ENCODE data around the gene ZNF3. TPM values are rescaled to one million over a fixed set of nuclear protein-coding genes. Genes with fewer than 3 reads are reported as not detected.
A peak's percentile ranks its signal among the peaks of the same experiment; 100 is the strongest.

The ZNF3 gene
- total and polyA plus RNA-seq, 12 donors, result 13.2 to 47.3 (median 22.4) TPM

GRCh38 chr7:100022621-100023020 is 58.9 kb downstream of the ZNF3 start:
- Histone ChIP-seq H3K9me3 (replicated peaks in 1 of 3) (no peaks in the 10 kb centered on the region), H3K27me3 (no peaks in the 10 kb centered on the region), H3K4me3 (no peak overlapping the region), H3K27ac (peak overlapping the region in 4 of 5 donors; percentile 18 to 68 (median 43)), H3K4me1 (replicated peaks in 1 of 2) (peaks cover 3 to 53% of the 10 kb centered on the region in 2 donors), H3K36me3 (replicated peaks in 1 of 2) (peaks cover 0 to 59% of the 10 kb centered on the region in 2 donors)
- WGBS, 4 donors, result 41 to 65% (median 55%) methylated on average over 5 of the region's 5 CpGs
- TF ChIP-seq POLR2A (IDR thresholded peaks at IDR 0.05) (no peak), CTCF (IDR thresholded peaks at IDR 0.05) (no peak)
- intact Hi-C loops (cut with DNase I), result no loop called here
- DNase-seq, result peak; percentile 35 to 76 (median 58)

DNA sequence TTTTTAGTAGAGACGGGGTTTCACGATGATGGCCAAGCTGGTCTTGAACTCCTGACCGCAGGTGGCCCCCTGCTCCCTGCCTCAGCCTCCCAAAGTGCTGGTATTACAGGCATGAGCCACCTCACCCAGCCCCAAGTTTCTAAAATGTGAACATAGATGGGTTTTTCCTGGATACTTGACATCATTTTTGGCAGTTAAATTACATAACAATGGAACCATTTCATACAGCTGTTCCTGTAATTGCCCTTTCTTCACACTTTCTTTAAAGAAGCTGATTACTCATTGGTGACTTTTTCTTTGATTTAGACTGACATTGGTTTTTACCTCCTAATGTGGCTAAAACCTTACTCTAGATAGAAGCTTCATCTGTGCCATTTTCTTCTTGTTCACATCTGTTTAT is 60.2 kb downstream of the ZNF3 start:
- H3K4me1 ChIP-seq (replicated peaks in 1 of 2), result peaks cover 14 to 66% of the 10 kb centered on the region in 2 donors
- peaks cover 0 to 48% of the 10 kb centered on the region in 2 donors for H3K36me3 ChIP-seq (replicated peaks in 1 of 2)
- no peaks in the 10 kb centered on the region for H3K27me3 ChIP-seq
- H3K9me3 ChIP-seq (replicated peaks in 1 of 3), result no peaks in the 10 kb centered on the region
- peak overlapping the region in 1 of 5 donors; percentile 26 for H3K27ac ChIP-seq
- no peak overlapping the region for H3K4me3 ChIP-seq
- no peak for DNase-seq
- TF ChIP-seq POLR2A (IDR thresholded peaks at IDR 0.05) (no peak), CTCF (IDR thresholded peaks at IDR 0.05) (no peak)
- WGBS, 4 donors, result 91 to 100% (median 93%) methylated on average over 3 of the region's 3 CpGs
- intact Hi-C loops (cut with DNase I), result no loop called here

MicroRNA genes within 50 kb of the gene (microRNA counts, 767-probe panel; counts per million panel counts)
- microRNA hsa-miR-106b-5p (4,722 to 5,838 counts per million in 2 donors), microRNA hsa-miR-25-3p (5,707 to 6,499 counts per million in 2 donors), microRNA hsa-miR-93-5p (5,237 to 5,797 counts per million in 2 donors)

Small RNAs within 50 kb of the gene (microRNA-seq; reads per million reads assigned to microRNA genes)
- 394 to 2,284 (median 813) reads per million in 3 donors for gene MIR106B
- 236 to 365 (median 254) reads per million in 3 donors for gene MIR25
- gene MIR93, result 1,296 to 2,263 (median 1,648) reads per million in 3 donors

Small RNAs within 50 kb of the gene (small RNA-seq; reads per million reads assigned to genes)
- gene MIR106B (15.3 to 24.4 reads per million in 2 donors), gene MIR25 (510 to 673 reads per million in 2 donors), gene MIR93 (40.6 to 60.3 reads per million in 2 donors)

Other genes with a start within 250 kb of the ZNF3 start
- under 1 TPM in 2 of 9 donors, not detected in 7; 0.11 to 0.28 TPM for gene OR2AE1, start 204.7 kb downstream of the ZNF3 start, total RNA-seq
- gene OR2AE1, start 204.7 kb downstream of the ZNF3 start, polyA plus RNA-seq, result not detected
- 10 to 100 TPM; 30.7 to 57.0 (median 37.5) TPM for gene TRIM4, start 162.2 kb downstream of the ZNF3 start, total RNA-seq
- gene TRIM4, start 162.2 kb downstream of the ZNF3 start, polyA plus RNA-seq, result 10 to 100 TPM; 17.2 to 52.9 (median 19.5) TPM
- gene GJC3, start 152.1 kb downstream of the ZNF3 start, total RNA-seq, result under 1 TPM in 1 of 9 donors, not detected in 8; 0.11 TPM
- gene GJC3, start 152.1 kb downstream of the ZNF3 start, polyA plus RNA-seq, result under 1 TPM; 0.27 to 0.40 (median 0.34) TPM
- 1 to 10 TPM in 5 of 9 donors, under 1 TPM in 2, not detected in 2; 0.50 to 3.1 (median 1.8) TPM for gene AZGP1, start 105.7 kb downstream of the ZNF3 start, total RNA-seq
- gene AZGP1, start 105.7 kb downstream of the ZNF3 start, polyA plus RNA-seq, result 10 to 100 TPM in 1 of 3 donors, 1 to 10 TPM in 1, under 1 TPM in 1; 0.88 to 29.7 (median 3.9) TPM
- 100 to 1,000 TPM in 2 of 9 donors, 10 to 100 TPM in 7; 35.2 to 134 (median 57.8) TPM for gene ZKSCAN1, start 66.1 kb downstream of the ZNF3 start, total RNA-seq
- 10 to 100 TPM; 20.3 to 46.6 (median 38.7) TPM for gene ZKSCAN1, start 66.1 kb downstream of the ZNF3 start, polyA plus RNA-seq
- gene ZSCAN21, start 31.9 kb downstream of the ZNF3 start, total RNA-seq, result 10 to 100 TPM in 8 of 9 donors, 1 to 10 TPM in 1; 10.0 to 22.7 (median 14.7) TPM
- 10 to 100 TPM; 11.2 to 14.9 (median 12.5) TPM for gene ZSCAN21, start 31.9 kb downstream of the ZNF3 start, polyA plus RNA-seq
- 100 to 1,000 TPM in 5 of 9 donors, 10 to 100 TPM in 4; 25.5 to 130 (median 101) TPM for gene COPS6, start 7.2 kb upstream of the ZNF3 start, total RNA-seq
- gene COPS6, start 7.2 kb upstream of the ZNF3 start, polyA plus RNA-seq, result 100 to 1,000 TPM; 135 to 194 (median 187) TPM
- gene MCM7, start 19.7 kb upstream of the ZNF3 start, total RNA-seq, result 10 to 100 TPM; 13.6 to 51.0 (median 28.3) TPM
- 10 to 100 TPM; 12.2 to 72.3 (median 52.4) TPM for gene MCM7, start 19.7 kb upstream of the ZNF3 start, polyA plus RNA-seq
- 10 to 100 TPM in 7 of 9 donors, 1 to 10 TPM in 2; 9.6 to 24.0 (median 15.9) TPM for gene AP4M1, start 19.9 kb upstream of the ZNF3 start, total RNA-seq
- gene AP4M1, start 19.9 kb upstream of the ZNF3 start, polyA plus RNA-seq, result 10 to 100 TPM in 2 of 3 donors, 1 to 10 TPM in 1; 9.6 to 30.1 (median 23.5) TPM
- gene TAF6, start 37.6 kb upstream of the ZNF3 start, total RNA-seq, result 100 to 1,000 TPM in 1 of 9 donors, 10 to 100 TPM in 8; 16.0 to 141 (median 70.7) TPM
- 10 to 100 TPM; 41.3 to 69.4 (median 67.9) TPM for gene TAF6, start 37.6 kb upstream of the ZNF3 start, polyA plus RNA-seq
- gene CNPY4, start 37.9 kb upstream of the ZNF3 start, total RNA-seq, result 10 to 100 TPM; 14.0 to 46.5 (median 23.3) TPM
- 10 to 100 TPM; 16.5 to 28.1 (median 27.3) TPM for gene CNPY4, start 37.9 kb upstream of the ZNF3 start, polyA plus RNA-seq
- 1 to 10 TPM; 1.5 to 7.0 (median 3.5) TPM for gene MBLAC1, start 45.2 kb upstream of the ZNF3 start, total RNA-seq
- gene MBLAC1, start 45.2 kb upstream of the ZNF3 start, polyA plus RNA-seq, result 1 to 10 TPM in 2 of 3 donors, under 1 TPM in 1; 0.38 to 4.2 (median 2.7) TPM
- 100 to 1,000 TPM; 104 to 266 (median 151) TPM for gene LAMTOR4, start 67.2 kb upstream of the ZNF3 start, total RNA-seq
- 100 to 1,000 TPM in 2 of 3 donors, 10 to 100 TPM in 1; 33.1 to 224 (median 193) TPM for gene LAMTOR4, start 67.2 kb upstream of the ZNF3 start, polyA plus RNA-seq
- gene TRAPPC14, start 77.0 kb upstream of the ZNF3 start, total RNA-seq, result 10 to 100 TPM in 7 of 9 donors, 1 to 10 TPM in 2; 4.3 to 23.7 (median 16.9) TPM
- gene TRAPPC14, start 77.0 kb upstream of the ZNF3 start, polyA plus RNA-seq, result 10 to 100 TPM; 10.2 to 57.7 (median 47.5) TPM
- 10 to 100 TPM in 2 of 9 donors, 1 to 10 TPM in 6, under 1 TPM in 1; 0.78 to 14.3 (median 8.0) TPM for gene GAL3ST4, start 86.9 kb upstream of the ZNF3 start, total RNA-seq
- 1 to 10 TPM; 3.4 to 4.0 (median 3.5) TPM for gene GAL3ST4, start 86.9 kb upstream of the ZNF3 start, polyA plus RNA-seq
- gene GPC2, start 95.7 kb upstream of the ZNF3 start, total RNA-seq, result 1 to 10 TPM in 5 of 9 donors, under 1 TPM in 4; 0.35 to 4.3 (median 1.1) TPM
- 1 to 10 TPM in 2 of 3 donors, under 1 TPM in 1; 0.05 to 1.2 (median 1.1) TPM for gene GPC2, start 95.7 kb upstream of the ZNF3 start, polyA plus RNA-seq
- gene STAG3, start 96.2 kb upstream of the ZNF3 start, total RNA-seq, result 1 to 10 TPM in 4 of 9 donors, under 1 TPM in 5; 0.26 to 3.1 (median 0.95) TPM
- 1 to 10 TPM in 2 of 3 donors, under 1 TPM in 1; 0.77 to 3.3 (median 2.1) TPM for gene STAG3, start 96.2 kb upstream of the ZNF3 start, polyA plus RNA-seq
- gene PVRIG, start 138.2 kb upstream of the ZNF3 start, total RNA-seq, result 1 to 10 TPM in 3 of 9 donors, under 1 TPM in 5, not detected in 1; 0.21 to 1.8 (median 0.56) TPM
- under 1 TPM in 2 of 3 donors, not detected in 1; 0.34 to 0.56 TPM for gene PVRIG, start 138.2 kb upstream of the ZNF3 start, polyA plus RNA-seq
- gene SPDYE3, start 226.0 kb upstream of the ZNF3 start, total RNA-seq, result not detected
- under 1 TPM in 1 of 3 donors, not detected in 2; 0.16 TPM for gene SPDYE3, start 226.0 kb upstream of the ZNF3 start, polyA plus RNA-seq

Measured in adrenal gland (tissue), 12 donors.